GM12872 (cell line): ENCODE measurements around the gene PLAC9.

Experiments
- TF ChIP-seq, protein P1 (sequence below): IDR thresholded peaks from 3 replicates; pipeline ENCODE4 v1.5.1; 2011; ENCODE audit warnings: low read depth, mild to moderate bottlenecking, low read length, moderate library complexity; ENCODE audit not compliant: insufficient read depth

The PLAC9 gene

DNA sequence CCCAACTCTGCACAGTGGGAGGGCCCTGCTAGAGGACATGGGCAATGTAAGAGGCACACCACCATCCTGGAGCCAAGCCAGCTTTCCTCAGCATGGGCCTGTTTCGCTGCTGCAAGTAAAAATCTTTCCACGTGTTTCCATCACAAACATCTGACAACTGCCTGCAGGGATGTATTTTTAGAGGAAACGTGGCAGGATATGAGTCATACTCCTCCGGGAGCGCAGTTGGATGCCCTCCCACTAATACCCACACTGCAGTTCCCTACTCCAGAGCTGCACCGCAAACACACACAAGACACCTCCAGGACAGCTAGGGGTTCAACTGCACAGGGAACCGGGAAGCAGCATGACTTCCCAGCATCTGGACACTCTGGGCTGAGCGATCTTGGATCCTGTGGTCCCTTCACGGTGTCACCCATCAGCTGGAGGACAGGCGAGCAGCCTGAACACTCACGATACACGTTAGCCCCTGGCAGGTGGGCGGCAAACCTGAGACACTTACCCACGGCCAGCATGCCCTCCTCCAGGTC lies 26.1 kb downstream of the PLAC9 start:
- TF ChIP-seq, protein P1, sequence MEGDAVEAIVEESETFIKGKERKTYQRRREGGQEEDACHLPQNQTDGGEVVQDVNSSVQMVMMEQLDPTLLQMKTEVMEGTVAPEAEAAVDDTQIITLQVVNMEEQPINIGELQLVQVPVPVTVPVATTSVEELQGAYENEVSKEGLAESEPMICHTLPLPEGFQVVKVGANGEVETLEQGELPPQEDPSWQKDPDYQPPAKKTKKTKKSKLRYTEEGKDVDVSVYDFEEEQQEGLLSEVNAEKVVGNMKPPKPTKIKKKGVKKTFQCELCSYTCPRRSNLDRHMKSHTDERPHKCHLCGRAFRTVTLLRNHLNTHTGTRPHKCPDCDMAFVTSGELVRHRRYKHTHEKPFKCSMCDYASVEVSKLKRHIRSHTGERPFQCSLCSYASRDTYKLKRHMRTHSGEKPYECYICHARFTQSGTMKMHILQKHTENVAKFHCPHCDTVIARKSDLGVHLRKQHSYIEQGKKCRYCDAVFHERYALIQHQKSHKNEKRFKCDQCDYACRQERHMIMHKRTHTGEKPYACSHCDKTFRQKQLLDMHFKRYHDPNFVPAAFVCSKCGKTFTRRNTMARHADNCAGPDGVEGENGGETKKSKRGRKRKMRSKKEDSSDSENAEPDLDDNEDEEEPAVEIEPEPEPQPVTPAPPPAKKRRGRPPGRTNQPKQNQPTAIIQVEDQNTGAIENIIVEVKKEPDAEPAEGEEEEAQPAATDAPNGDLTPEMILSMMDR, result no peak

DNA sequence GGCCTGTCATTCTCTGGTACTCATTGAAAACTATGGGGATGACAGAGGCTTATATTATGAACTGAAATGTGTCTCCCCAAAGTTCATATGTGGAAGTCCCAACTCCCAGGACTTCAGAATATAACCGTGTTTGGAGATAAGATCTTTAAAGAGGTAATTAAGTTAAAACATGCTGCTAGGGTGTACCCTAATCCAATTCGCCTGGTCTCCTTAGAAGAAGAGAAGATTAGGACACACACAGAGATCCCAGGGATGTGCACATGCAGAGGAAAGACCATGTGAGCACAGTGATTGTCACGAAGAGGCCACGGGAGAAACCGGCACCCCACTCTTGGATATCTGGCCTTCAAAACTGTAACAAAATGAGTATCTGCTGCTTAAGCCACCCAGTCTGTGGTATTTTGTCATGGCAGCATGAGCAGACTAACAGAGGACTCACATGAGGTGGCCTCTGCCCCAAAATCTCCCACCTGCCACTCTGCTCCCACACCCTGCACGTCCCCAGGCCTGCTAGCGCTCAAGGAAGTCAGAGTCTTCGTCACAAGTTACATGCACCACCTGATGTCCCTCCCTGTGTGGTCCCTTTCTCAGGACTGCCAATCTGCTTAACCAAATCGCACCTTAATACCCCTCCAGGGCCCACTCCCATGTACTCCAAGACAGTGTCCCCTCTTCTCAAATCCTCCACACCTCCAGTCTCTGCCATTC lies 26.8 kb downstream of the PLAC9 start:
- TF ChIP-seq, protein P1, result no peak

DNA sequence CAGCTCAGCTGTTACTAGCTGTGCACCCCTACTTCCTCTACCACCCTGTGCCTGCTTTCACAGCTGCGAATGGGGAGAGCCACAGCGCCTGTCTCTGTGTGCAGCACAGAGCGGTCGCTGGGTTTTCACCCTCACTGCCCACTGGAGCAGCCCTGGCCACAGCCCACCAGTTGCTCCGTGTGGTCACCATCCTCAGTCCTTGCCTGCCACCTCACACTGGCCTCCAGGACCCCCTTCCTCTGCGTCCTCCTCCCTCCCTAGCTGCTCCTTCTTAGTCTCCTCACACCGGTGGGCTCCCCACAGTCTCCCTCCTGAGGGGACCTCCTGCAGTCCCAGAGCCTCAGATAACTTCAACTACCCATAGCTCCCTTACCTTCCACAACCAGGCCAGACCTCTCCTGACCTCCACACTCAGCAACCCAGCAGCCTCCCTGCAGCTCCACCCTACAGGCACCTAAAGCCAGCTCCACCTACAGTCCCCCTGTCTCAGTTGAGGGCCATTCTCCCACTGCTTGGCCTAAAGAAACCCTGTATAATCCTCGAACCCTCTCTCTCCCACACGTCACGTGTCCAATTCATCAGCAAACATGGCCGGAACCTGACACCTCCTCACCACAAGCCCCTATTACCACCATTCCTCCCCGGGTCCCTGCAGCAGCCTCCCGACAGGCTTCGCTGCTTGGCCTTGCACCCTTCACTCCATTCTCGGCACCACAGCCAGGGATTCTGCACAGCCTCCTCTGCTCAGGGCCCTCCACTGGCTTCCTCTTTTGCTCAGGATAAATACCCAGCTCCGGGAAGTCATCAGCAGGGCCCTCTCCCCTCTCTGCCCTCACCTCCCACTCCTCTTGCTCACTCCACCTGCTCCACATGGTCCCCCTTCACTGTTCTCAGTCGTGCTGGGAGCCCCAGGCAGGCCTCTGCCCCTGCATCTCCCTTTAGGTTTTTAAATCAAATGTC lies 28.1 kb downstream of the PLAC9 start:
- TF ChIP-seq, protein P1, result no peak

DNA sequence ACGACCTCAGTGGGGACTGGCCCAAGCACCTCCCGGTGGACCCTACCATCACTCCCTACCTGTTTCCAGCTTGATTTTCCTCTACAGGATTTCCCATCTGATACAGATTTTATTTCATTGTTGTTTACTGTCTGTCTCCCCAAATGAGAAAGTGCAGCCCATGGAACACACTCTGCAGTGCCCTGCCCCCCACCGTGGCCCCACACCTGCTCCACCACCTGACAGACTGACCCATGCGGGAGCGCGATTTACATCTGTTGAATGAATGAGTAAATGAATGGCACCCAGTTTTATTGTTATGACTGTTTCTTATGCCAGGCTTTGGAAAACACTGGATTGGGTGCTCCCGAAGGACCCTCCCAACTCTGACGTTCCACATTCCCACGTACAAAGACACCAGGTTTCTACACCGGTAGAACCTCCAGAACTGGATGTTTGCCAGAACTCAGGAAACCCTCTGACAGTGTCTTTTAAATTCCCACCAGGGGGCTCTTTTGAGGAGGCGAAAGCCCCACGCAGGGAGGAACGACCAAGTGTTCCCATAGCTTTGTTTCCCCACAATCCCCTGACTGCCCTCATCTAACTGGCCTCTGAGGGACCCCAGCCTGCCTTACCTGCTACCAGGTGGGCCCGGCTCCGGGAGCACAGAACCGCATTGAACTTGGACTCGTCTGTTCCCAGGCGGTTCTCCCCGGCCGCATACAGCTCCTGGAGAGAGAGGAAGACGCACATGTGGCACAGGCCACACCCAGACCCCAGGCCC lies 29.0 kb downstream of the PLAC9 start:
- TF ChIP-seq, protein P1, result 0 out of 3 replicates have a peak, but pooled peaks have one; percentile 16

DNA sequence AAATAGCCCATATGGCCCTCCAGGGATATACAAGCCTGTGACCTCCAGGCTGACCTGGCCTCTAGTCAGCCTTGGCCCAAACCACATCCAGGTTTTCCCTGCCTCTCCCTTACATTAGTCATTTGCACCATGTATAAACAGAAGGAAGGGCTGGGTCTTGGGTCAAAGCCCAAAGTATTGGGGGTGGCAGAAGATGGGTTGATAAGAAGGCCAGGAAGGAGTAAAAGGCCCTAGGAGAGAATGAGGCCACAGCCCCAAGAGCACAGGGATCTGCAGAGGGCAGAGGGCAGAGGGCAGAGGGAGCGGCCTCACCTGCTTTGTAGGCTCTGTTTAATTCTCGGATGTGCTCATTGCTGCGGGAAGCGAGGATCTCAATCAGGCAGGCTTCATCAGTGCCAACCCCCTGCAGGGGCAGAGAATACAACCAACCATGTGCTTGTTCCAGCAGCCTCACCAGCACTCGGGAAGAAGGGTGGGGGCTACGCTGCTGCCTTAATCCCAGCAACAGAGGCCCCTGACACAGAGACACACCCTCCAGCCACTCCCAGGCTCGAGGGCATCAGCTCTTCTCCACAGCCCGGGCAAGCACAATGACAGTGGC lies 31.3 kb downstream of the PLAC9 start:
- TF ChIP-seq, protein P1, result no peak

DNA sequence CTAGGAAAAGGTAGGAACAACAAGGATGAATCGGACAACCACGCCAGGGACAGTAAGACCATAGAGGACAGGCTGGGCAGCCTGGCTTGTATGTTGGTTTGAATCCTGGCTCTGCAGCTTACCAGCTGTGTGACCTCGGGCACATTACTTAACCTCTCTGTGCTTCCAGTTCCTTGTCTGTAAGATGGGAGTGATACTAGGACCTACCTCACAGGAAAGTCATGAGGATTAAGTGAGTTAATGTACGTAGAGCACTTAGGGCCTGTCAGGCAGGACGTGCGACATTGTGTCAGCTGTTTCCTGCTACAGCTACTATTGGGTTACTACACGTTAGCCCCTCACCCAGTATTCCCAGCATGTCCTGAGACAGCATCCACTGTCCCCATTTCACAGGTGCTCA lies 32.1 kb downstream of the PLAC9 start:
- TF ChIP-seq, protein P1, result no peak
